Bone marrow (tissue), 2 donors: ENCODE results near the gene CEP70.

Source experiments
- DNase-seq, 2 donors: peaks; one replicate each; lab custom pipeline; 2025; lab: John Stamatoyannopoulos, UW

Gene CEP70

DNA sequence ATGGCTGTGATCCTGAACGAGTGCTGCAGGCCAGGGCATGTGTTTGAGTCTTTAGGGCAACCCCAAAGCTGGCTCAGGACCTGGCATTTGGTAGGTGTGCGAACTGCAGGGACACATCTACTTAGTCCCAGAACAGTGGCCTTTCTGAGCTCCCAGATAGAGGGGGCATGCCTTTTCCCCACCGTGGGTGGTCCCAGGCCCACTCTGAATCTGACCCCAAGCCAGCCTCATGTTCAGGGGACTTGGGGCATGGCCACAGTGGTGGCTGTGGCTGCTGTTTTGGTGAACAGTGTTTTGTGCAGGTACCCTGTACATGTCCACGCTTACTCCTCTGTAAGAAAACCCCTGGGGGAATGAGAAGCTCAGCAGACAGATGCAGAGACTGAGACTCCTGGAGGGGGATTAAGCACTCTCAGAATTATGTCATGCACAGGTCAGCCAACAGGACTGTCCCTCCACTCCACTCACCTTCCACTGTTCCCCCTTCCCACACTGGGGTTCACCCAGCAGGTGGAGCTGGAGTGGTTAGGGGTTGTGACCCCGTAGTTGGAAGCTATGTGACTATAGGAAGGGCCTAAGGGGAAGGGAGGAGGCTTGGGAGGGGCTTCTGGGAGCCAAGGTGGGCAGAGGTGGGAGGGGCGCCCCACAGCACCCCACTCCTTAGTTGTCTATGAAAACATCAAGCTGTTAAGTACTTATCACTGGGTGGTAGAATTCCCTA lies 143.2 kb downstream of the CEP70 start:
- no peak for DNase-seq

DNA sequence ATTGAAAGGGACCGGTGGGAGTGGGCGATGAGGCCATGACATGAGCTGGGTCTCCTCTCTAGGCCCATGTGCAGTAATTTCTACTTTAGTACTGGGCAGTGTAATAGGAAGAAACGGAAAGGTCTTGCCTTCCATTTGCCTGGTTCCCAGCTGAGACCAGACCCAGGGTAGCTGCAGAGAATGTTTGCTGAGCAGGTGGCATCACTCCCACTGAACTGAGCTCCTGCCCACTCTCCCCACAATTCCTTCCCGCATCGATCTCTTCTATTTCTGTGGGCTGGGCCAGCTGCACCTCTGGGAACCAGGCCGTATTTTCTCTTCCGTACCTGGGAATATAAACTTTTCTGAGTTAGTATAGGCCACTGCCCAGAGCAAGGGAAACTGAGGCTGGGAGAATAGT lies 143.9 kb downstream of the CEP70 start:
- no peak for DNase-seq

DNA sequence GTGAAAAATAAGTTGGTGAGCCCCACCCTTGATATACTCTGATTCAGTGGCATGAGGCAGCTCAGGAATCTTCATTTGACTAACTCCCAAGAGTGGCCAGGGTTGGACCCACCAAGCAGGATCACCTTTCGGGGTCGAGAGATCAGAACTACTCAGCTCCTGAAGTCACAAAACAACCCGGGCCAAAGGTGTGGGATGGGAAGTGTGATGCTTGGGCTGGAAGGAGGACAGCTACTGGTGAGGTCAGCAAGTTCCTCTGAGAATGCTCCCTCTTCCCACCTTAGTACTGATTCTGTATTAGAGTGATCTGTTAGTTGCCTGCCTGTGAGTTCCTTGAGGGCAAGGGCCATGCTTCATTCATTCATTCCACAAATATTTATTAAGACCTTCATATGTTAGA lies 144.6 kb downstream of the CEP70 start:
- DNase-seq = no peak

GRCh38 chr3:138448631-138449030 lies 145.4 kb downstream of the CEP70 start:
- DNase-seq = no peak

- DNase-seq = no peak
Observed at GRCh38 chr3:138445654-138446053, 148.4 kb downstream of the CEP70 start.

- DNase-seq = no peak
Observed at GRCh38 chr3:138445236-138445635, 148.8 kb downstream of the CEP70 start.
